ENCODE data around the gene RAB19. TPM values are rescaled to one million over a fixed set of nuclear protein-coding genes. Genes with fewer than 3 reads are reported as not detected.
A peak's percentile ranks its signal among the peaks of the same experiment; 100 is the strongest.

The RAB19 gene
- total and polyA plus RNA-seq, 4 donors, result 0.17 to 0.84 TPM; not detected in 2

DNA sequence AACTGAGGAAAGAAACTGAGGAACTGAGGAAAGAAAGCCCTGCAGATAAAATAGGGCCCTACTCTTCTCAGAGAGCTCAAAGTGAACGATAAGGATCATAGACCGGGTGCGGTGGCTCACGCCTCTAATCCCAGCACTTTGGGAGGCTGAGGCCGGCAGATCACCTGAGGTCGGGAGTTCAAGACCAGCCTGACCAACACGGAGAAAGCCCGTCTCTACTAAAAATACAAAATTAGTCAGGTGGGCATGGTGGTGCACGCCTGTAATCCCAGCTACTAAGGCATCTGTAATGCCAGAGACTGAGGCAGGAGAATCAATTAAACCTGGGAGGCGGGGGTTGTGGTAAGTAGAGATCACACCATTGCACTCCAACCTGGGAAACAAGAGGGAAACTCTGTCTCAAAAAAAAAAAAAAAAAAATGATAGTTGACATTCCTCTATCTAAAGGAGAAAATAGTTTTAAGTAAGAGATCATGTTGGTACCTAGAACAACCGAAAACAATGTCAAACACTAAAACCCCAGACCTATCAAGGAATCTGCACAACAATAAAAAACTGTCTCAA is 72.9 kb downstream of the RAB19 start:
- Histone ChIP-seq H3K36me3 (ENCODE audit: control insufficient read depth in 4 of 4, insufficient read depth in 3 of 4, low read depth in 1 of 4, low read length in 3 of 4) (no peaks in the 10 kb centered on the region), H3K9ac (ENCODE audit: low read depth in 1 of 2, low read length in 2 of 2) (peak overlapping the region; percentile 16 to 38), H3K27me3 (ENCODE audit: control insufficient read depth in 4 of 4, insufficient read depth in 4 of 4, low read length in 3 of 4) (no peaks in the 10 kb centered on the region), H3K9me3 (ENCODE audit: control insufficient read depth in 4 of 4, low read length in 3 of 4) (no peaks in the 10 kb centered on the region), H3K4me1 (ENCODE audit: control insufficient read depth in 4 of 4, insufficient read depth in 4 of 4, low read length in 3 of 4) (peaks cover 3 to 26% (median 18%) of the 10 kb centered on the region in 4 donors), H3K4me3 (ENCODE audit: low read depth in 1 of 3, low read length in 3 of 3) (no peak overlapping the region), H3K27ac (ENCODE audit: low read depth in 1 of 2, low read length in 2 of 2) (peak overlapping the region; percentile 35 to 94)
- DNase-seq (ENCODE audit: low spot score), result no peak
- no peak for TF ChIP-seq RAD21 (IDR thresholded peaks at IDR 0.05)
- TF ChIP-seq NR2F2 (IDR thresholded peaks at IDR 0.05), result no peak
- TF ChIP-seq, protein P1, sequence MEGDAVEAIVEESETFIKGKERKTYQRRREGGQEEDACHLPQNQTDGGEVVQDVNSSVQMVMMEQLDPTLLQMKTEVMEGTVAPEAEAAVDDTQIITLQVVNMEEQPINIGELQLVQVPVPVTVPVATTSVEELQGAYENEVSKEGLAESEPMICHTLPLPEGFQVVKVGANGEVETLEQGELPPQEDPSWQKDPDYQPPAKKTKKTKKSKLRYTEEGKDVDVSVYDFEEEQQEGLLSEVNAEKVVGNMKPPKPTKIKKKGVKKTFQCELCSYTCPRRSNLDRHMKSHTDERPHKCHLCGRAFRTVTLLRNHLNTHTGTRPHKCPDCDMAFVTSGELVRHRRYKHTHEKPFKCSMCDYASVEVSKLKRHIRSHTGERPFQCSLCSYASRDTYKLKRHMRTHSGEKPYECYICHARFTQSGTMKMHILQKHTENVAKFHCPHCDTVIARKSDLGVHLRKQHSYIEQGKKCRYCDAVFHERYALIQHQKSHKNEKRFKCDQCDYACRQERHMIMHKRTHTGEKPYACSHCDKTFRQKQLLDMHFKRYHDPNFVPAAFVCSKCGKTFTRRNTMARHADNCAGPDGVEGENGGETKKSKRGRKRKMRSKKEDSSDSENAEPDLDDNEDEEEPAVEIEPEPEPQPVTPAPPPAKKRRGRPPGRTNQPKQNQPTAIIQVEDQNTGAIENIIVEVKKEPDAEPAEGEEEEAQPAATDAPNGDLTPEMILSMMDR (IDR thresholded peaks at IDR 0.05; ENCODE audit: low read depth, low read length, missing input control), result no peak
- no peak for TF ChIP-seq HNF4G (IDR thresholded peaks at IDR 0.05)
- TF ChIP-seq HNF4A (conservative IDR thresholded peaks at IDR 0.05), result no peak
- no peak for TF ChIP-seq GABPA (IDR thresholded peaks at IDR 0.05 in 1 of 2, conservative IDR thresholded peaks at IDR 0.05 in 1 of 2)
- TF ChIP-seq FOXA2 (IDR thresholded peaks at IDR 0.05), result no peak
- TF ChIP-seq YY1 (IDR thresholded peaks at IDR 0.05), result no peak
- TF ChIP-seq SP1 (IDR thresholded peaks at IDR 0.05), result no peak
- no peak for TF ChIP-seq FOXA1 (IDR thresholded peaks at IDR 0.05)
- TF ChIP-seq, protein P2, sequence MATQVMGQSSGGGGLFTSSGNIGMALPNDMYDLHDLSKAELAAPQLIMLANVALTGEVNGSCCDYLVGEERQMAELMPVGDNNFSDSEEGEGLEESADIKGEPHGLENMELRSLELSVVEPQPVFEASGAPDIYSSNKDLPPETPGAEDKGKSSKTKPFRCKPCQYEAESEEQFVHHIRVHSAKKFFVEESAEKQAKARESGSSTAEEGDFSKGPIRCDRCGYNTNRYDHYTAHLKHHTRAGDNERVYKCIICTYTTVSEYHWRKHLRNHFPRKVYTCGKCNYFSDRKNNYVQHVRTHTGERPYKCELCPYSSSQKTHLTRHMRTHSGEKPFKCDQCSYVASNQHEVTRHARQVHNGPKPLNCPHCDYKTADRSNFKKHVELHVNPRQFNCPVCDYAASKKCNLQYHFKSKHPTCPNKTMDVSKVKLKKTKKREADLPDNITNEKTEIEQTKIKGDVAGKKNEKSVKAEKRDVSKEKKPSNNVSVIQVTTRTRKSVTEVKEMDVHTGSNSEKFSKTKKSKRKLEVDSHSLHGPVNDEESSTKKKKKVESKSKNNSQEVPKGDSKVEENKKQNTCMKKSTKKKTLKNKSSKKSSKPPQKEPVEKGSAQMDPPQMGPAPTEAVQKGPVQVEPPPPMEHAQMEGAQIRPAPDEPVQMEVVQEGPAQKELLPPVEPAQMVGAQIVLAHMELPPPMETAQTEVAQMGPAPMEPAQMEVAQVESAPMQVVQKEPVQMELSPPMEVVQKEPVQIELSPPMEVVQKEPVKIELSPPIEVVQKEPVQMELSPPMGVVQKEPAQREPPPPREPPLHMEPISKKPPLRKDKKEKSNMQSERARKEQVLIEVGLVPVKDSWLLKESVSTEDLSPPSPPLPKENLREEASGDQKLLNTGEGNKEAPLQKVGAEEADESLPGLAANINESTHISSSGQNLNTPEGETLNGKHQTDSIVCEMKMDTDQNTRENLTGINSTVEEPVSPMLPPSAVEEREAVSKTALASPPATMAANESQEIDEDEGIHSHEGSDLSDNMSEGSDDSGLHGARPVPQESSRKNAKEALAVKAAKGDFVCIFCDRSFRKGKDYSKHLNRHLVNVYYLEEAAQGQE (IDR thresholded peaks at IDR 0.05), result no peak
- no peak for TF ChIP-seq TAF1 (conservative IDR thresholded peaks at IDR 0.05)
- TF ChIP-seq, protein P3, sequence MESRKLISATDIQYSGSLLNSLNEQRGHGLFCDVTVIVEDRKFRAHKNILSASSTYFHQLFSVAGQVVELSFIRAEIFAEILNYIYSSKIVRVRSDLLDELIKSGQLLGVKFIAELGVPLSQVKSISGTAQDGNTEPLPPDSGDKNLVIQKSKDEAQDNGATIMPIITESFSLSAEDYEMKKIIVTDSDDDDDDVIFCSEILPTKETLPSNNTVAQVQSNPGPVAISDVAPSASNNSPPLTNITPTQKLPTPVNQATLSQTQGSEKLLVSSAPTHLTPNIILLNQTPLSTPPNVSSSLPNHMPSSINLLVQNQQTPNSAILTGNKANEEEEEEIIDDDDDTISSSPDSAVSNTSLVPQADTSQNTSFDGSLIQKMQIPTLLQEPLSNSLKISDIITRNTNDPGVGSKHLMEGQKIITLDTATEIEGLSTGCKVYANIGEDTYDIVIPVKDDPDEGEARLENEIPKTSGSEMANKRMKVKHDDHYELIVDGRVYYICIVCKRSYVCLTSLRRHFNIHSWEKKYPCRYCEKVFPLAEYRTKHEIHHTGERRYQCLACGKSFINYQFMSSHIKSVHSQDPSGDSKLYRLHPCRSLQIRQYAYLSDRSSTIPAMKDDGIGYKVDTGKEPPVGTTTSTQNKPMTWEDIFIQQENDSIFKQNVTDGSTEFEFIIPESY (IDR thresholded peaks at IDR 0.05), result no peak
- no peak for TF ChIP-seq EGR1 (IDR thresholded peaks at IDR 0.05; ENCODE audit: low read depth in 2 of 2)
- TF ChIP-seq, protein P4, sequence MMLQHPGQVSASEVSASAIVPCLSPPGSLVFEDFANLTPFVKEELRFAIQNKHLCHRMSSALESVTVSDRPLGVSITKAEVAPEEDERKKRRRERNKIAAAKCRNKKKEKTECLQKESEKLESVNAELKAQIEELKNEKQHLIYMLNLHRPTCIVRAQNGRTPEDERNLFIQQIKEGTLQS (IDR thresholded peaks at IDR 0.05), result no peak
- no peak for TF ChIP-seq JUND (IDR thresholded peaks at IDR 0.05)
- no peak for TF ChIP-seq RXRA (IDR thresholded peaks at IDR 0.05)
- TF ChIP-seq, protein P5, sequence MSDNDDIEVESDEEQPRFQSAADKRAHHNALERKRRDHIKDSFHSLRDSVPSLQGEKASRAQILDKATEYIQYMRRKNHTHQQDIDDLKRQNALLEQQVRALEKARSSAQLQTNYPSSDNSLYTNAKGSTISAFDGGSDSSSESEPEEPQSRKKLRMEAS (IDR thresholded peaks at IDR 0.05), result no peak
- 75% methylated on average over 11 of the region's 11 CpGs for WGBS

Small RNA genes lying within 50 kb of the gene (small RNA-seq; reads per million reads assigned to genes)
- gene RNA5SP247, result not detected
- 9.5 reads per million, percentile 94 among the genes with 10 or more reads in this experiment for gene RNA5SP248

Other genes with a start within 250 kb of the RAB19 start
- 10 to 100 TPM; 17.2 to 27.5 TPM for gene KDM7A, start 227.1 kb upstream of the RAB19 start, total RNA-seq
- gene KDM7A, start 227.1 kb upstream of the RAB19 start, polyA plus RNA-seq, result 1 to 10 TPM; 1.9 to 2.5 TPM
- 10 to 100 TPM; 10.4 to 30.8 TPM for gene SLC37A3, start 5.5 kb upstream of the RAB19 start, total RNA-seq
- 10 to 100 TPM in 1 of 2 donors, 1 to 10 TPM in 1; 7.3 to 10.9 TPM for gene SLC37A3, start 5.5 kb upstream of the RAB19 start, polyA plus RNA-seq
- gene MKRN1, start 75.4 kb downstream of the RAB19 start, total RNA-seq, result 100 to 1,000 TPM in 1 of 2 donors, 10 to 100 TPM in 1; 38.8 to 103 TPM
- 10 to 100 TPM; 18.7 to 19.6 TPM for gene MKRN1, start 75.4 kb downstream of the RAB19 start, polyA plus RNA-seq
- gene DENND2A, start 236.8 kb downstream of the RAB19 start, total RNA-seq, result 1 to 10 TPM; 3.0 to 7.4 TPM
- gene DENND2A, start 236.8 kb downstream of the RAB19 start, polyA plus RNA-seq, result 1 to 10 TPM; 1.2 to 1.6 TPM

All from liver (tissue), 10 donors.